Right lobe of liver (tissue), 4 donors: ENCODE results near the gene ENTREP1.

Experiments
- POLR2A ChIP-seq: fragments of 450-650 bp; IDR thresholded peaks from one replicate; pipeline ENCODE4 v1.6.1; 2017; ENCODE audit warnings: antibody characterized with exemption, mild to moderate bottlenecking
- TF ChIP-seq, protein P1 (sequence below), 4 donors: fragments of 200-600 bp in 3 of 4; fragments of 450-650 bp in 1 of 4; IDR thresholded peaks; one replicate each; pipeline versions ENCODE4 v1.5.1 to v1.8.0; 2016 to 2022; ENCODE audit warnings: antibody characterized with exemption in 4 of 4, mild to moderate bottlenecking in 2 of 4
- donor health status: DM: no; HTN: no; CAD: no.
- donor health status: DM: no; HTN: no; CAD: no.
- donor health status: DM: no; HTN: yes; CAD: no.

DNA sequence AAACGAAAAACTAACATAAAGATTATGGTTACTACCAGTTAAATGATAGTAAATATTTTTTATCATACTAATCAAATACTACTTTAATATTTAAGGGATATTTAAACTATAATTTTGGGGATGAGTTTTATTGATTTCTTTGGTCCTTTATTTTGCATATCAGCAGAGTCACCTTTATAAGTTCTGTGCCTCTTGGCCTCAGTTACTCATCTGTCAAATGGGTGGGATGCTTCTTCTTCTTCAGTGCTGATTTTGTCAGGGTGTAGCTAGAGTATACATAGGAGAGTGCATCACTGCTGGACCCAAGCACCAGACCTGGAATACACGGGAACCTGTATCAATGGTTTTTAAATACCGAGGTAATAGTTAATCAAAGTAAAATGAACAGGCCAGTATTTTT is 5.6 kb downstream of the ENTREP1 start:
- TF ChIP-seq, protein P1, sequence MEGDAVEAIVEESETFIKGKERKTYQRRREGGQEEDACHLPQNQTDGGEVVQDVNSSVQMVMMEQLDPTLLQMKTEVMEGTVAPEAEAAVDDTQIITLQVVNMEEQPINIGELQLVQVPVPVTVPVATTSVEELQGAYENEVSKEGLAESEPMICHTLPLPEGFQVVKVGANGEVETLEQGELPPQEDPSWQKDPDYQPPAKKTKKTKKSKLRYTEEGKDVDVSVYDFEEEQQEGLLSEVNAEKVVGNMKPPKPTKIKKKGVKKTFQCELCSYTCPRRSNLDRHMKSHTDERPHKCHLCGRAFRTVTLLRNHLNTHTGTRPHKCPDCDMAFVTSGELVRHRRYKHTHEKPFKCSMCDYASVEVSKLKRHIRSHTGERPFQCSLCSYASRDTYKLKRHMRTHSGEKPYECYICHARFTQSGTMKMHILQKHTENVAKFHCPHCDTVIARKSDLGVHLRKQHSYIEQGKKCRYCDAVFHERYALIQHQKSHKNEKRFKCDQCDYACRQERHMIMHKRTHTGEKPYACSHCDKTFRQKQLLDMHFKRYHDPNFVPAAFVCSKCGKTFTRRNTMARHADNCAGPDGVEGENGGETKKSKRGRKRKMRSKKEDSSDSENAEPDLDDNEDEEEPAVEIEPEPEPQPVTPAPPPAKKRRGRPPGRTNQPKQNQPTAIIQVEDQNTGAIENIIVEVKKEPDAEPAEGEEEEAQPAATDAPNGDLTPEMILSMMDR (IDR thresholded peaks at IDR 0.05) = no peak
- no peak for TF ChIP-seq POLR2A
